Astrocyte (in vitro differentiated cells and primary cell): ENCODE results near the gene CD58.

ENCODE experiments used
- EZH2 ChIP-seq: IDR thresholded peaks from 2 replicates; pipeline ENCODE4 v1.6.1; 2012; ENCODE audit warnings: mild to moderate bottlenecking, low read length, inconsistent platforms; ENCODE audit not compliant: insufficient read depth
- TF ChIP-seq, protein P1 (sequence below): IDR thresholded peaks from 2 replicates; pipeline ENCODE4 v1.5.1; 2011; ENCODE audit warnings: low read depth, mild to moderate bottlenecking, inconsistent platforms, low read length, moderate library complexity; ENCODE audit not compliant: insufficient read depth

DNA sequence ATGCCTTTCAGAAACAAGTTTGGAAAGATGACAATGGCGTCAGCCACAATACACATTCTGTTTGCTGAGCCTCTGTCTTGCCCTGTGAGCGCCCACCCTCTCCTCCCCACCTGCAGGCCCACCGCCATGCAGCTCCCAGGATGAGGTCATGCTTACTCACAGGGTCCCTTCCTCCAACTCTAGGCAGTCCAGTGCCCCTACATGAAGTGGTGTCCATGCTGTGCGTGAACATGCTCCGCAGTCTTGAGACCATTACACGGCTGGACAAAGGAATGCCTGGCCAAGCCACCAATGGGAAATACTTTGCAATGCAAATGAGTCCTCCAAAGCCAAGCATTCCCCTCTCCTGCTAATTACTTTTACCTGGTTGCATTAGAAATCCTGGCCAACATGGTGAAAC lies 92.2 kb downstream of the CD58 start:
- TF ChIP-seq, protein P1, sequence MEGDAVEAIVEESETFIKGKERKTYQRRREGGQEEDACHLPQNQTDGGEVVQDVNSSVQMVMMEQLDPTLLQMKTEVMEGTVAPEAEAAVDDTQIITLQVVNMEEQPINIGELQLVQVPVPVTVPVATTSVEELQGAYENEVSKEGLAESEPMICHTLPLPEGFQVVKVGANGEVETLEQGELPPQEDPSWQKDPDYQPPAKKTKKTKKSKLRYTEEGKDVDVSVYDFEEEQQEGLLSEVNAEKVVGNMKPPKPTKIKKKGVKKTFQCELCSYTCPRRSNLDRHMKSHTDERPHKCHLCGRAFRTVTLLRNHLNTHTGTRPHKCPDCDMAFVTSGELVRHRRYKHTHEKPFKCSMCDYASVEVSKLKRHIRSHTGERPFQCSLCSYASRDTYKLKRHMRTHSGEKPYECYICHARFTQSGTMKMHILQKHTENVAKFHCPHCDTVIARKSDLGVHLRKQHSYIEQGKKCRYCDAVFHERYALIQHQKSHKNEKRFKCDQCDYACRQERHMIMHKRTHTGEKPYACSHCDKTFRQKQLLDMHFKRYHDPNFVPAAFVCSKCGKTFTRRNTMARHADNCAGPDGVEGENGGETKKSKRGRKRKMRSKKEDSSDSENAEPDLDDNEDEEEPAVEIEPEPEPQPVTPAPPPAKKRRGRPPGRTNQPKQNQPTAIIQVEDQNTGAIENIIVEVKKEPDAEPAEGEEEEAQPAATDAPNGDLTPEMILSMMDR = no peak
- TF ChIP-seq EZH2 = no peak
